Glutamatergic neuron (in vitro differentiated cells): ENCODE measurements around the gene SCN5A. TPM values are rescaled to one million over a fixed set of nuclear protein-coding genes. Genes with fewer than 3 reads are reported as not detected.

Experiments used
- DNase-seq: peaks from one replicate; pipeline ENCODE4 v3.0.0; 2022
- H3K27ac Mint-ChIP-seq: one replicate; pipeline ENCODE4 v1.8.0; 2020; ENCODE audit warnings: mild to moderate bottlenecking, mixed read lengths, inconsistent platforms; ENCODE audit not compliant: unreplicated experiment
- H3K27me3 Mint-ChIP-seq: one replicate; pipeline ENCODE4 v1.8.0; 2020; ENCODE audit warnings: mild to moderate bottlenecking, moderate library complexity, mixed read lengths, inconsistent platforms; ENCODE audit not compliant: unreplicated experiment
- H3K36me3 Mint-ChIP-seq: one replicate; pipeline ENCODE4 v1.8.0; 2020; ENCODE audit warnings: mild to moderate bottlenecking, mixed read lengths, inconsistent platforms; ENCODE audit not compliant: unreplicated experiment
- H3K4me1 Mint-ChIP-seq: one replicate; pipeline ENCODE4 v1.8.0; 2020; ENCODE audit warnings: mild to moderate bottlenecking, low read depth, mixed read lengths, inconsistent platforms; ENCODE audit not compliant: unreplicated experiment
- H3K4me3 Mint-ChIP-seq: one replicate; pipeline ENCODE4 v1.8.0; 2020; ENCODE audit warnings: mild to moderate bottlenecking, mixed read lengths, inconsistent platforms; ENCODE audit not compliant: unreplicated experiment
- H3K9me3 Mint-ChIP-seq: one replicate; pipeline ENCODE4 v1.8.0; 2020; ENCODE audit warnings: mild to moderate bottlenecking, moderate library complexity, mixed read lengths, inconsistent platforms; ENCODE audit not compliant: unreplicated experiment
- CTCF ChIP-seq: fragments of 200-600 bp; sonication (generic); IDR thresholded peaks from one replicate; pipeline ENCODE4 v1.5.0; 2021; ENCODE audit not compliant: partially characterized antibody, unreplicated experiment
- total RNA-seq: library from RNA; stranded (reverse); fragmentation: NEBNext Ultra II Directional; extraction: Animal tissue kit (Norgen Biotek cat#: 25700); gene quantifications from one replicate; pipeline ENCODE4 v1.2.1, GENCODE V29; 2021; ENCODE audit not compliant: unreplicated experiment

Gene SCN5A
- total RNA-seq, 1 donor from 2014 or later: 4.8 TPM

GRCh38 chr3:38645076-38645475 is 4.4 kb downstream of the SCN5A start:
- no peak for DNase-seq
- Mint-ChIP-seq H3K36me3 (no peaks in the 10 kb centered on the region), H3K27ac (no peak overlapping the region), H3K9me3 (peaks cover 5% of the 10 kb centered on the region), H3K4me3 (no peak overlapping the region), H3K4me1 (peaks cover 7% of the 10 kb centered on the region), H3K27me3 (peaks cover 11% of the 10 kb centered on the region)
- no peak for TF ChIP-seq CTCF

DNA sequence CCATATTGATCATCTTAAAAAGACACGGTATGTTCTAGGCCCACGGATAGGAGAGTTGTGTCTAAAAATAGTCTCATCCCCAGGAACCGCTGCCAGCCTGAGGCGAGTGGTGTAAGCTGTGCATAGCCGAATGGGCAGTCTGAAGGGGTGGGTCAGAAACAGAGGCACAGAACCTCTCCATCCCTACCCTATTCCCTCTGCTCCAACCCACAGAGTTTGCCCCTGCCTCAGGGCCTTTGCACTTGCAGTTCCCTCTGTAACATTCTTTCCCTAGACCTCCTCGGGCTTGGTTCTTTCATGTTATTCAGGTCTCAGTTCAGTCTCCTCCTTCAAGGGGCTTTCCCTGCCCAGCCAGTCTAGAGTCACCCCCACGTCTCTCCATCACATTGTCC is 4.8 kb downstream of the SCN5A start:
- H3K27ac Mint-ChIP-seq: no peak overlapping the region

DNA sequence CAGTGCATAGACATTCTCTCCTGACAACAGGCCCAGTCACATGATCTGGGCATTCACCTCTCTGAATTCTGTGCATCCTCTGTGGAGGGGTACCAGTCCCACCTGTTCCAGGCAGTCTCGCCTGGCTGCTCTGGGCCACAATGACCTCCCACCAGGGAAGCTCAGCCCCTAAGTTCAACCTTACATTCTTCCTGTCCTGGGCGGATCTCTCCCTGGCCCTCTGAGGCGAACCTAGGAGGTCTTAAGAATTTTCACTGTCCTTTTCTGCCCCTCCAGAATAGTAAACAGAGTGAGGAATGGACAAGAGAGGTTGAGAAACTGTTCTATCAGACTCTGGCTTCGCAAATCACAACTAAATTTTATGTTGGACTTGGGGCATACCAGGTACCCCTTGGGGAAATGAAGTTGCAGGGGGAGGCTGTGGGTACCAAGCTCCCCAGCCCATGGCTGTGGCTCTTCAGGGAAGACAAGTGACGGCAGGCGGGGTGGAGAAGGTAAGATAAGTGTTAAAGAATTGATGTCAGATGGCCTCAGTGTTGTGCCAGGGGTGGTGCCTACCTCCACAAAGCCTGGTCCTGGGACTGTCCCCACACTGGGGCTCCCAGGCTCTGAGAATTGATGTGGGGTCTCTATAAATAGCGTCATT is 5.3 kb downstream of the SCN5A start:
- H3K27ac Mint-ChIP-seq: no peak overlapping the region
- peaks cover 7% of the 10 kb centered on the region for H3K4me1 Mint-ChIP-seq
- no peak for DNase-seq
- no peaks in the 10 kb centered on the region for H3K36me3 Mint-ChIP-seq
- H3K4me3 Mint-ChIP-seq: no peak overlapping the region
- no peak for TF ChIP-seq CTCF
- peaks cover 5% of the 10 kb centered on the region for H3K9me3 Mint-ChIP-seq
- H3K27me3 Mint-ChIP-seq: peaks cover 11% of the 10 kb centered on the region

More for the DNA sequence above, 4.8 kb downstream of the SCN5A start:
- DNase-seq: no peak
- H3K27me3 Mint-ChIP-seq: peaks cover 11% of the 10 kb centered on the region
- peaks cover 7% of the 10 kb centered on the region for H3K4me1 Mint-ChIP-seq
- no peaks in the 10 kb centered on the region for H3K36me3 Mint-ChIP-seq
- H3K9me3 Mint-ChIP-seq: peaks cover 5% of the 10 kb centered on the region
- no peak overlapping the region for H3K4me3 Mint-ChIP-seq
- no peak for TF ChIP-seq CTCF

GRCh38 chr3:38643592-38643991 is 5.9 kb downstream of the SCN5A start:
- H3K27me3 Mint-ChIP-seq: peaks cover 10% of the 10 kb centered on the region
- TF ChIP-seq CTCF: no peak
- no peak for DNase-seq
- no peak overlapping the region for H3K4me3 Mint-ChIP-seq
- no peaks in the 10 kb centered on the region for H3K36me3 Mint-ChIP-seq
- H3K27ac Mint-ChIP-seq: no peak overlapping the region
- H3K4me1 Mint-ChIP-seq: peaks cover 7% of the 10 kb centered on the region
- H3K9me3 Mint-ChIP-seq: peaks cover 3% of the 10 kb centered on the region

DNA sequence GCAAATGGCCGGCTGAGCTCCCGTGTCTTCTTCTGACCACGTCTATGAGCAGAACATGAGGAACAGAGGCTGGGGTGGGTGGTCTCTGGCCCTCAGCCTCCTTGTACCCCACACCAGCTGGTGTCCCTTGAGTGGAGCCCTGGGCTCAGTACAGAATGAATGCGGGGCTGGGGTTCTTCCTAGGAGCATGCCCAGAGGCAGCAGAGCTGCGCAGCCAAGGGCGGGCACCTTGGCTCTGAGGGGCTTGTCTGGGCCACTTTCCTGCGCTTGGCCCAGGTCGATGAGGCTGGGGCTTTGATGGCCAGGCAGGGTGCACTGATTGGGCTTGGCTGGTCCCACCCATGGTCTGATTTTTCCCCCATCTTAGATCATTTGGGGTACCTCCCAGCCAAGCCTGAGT is 6.4 kb downstream of the SCN5A start:
- H3K36me3 Mint-ChIP-seq: no peaks in the 10 kb centered on the region
- no peak overlapping the region for H3K4me3 Mint-ChIP-seq
- peaks cover 7% of the 10 kb centered on the region for H3K27me3 Mint-ChIP-seq
- DNase-seq: no peak
- no peak overlapping the region for H3K27ac Mint-ChIP-seq
- no peak for TF ChIP-seq CTCF
- peaks cover 7% of the 10 kb centered on the region for H3K4me1 Mint-ChIP-seq
- peaks cover 4% of the 10 kb centered on the region for H3K9me3 Mint-ChIP-seq
